Measurements from ENCODE around the gene FAM163B. TPM values are rescaled to one million over a fixed set of nuclear protein-coding genes. Genes with fewer than 3 reads are reported as not detected.

FAM163B gene
- total and polyA plus RNA-seq, 2 experiments from 2014 or later, result 0.60 to 1.3 TPM

- Histone ChIP-seq H3K36me3 (ENCODE audit: insufficient read depth) (no peaks in the 10 kb centered on the region), H2AFZ (no peak overlapping the region), H4K20me1 (replicated peaks; ENCODE audit: insufficient read depth) (no peaks in the 10 kb centered on the region), H3K4me1 (ENCODE audit: insufficient read depth) (peaks cover 7% of the 10 kb centered on the region), H3K4me3 (no peak overlapping the region), H3K79me2 (replicated peaks; ENCODE audit: insufficient read depth) (no peaks in the 10 kb centered on the region), H3K27me3 (ENCODE audit: insufficient read depth) (no peaks in the 10 kb centered on the region), H3K4me2 (no peak overlapping the region), H3F3A (replicated peaks; ENCODE audit: low read depth) (no peaks in the 10 kb centered on the region; the same call in 1 of the 2 replicates), H3K9me2 (ENCODE audit: insufficient read depth) (no peaks in the 10 kb centered on the region), H3K27ac (ENCODE audit: low read depth) (no peak overlapping the region)
- ATAC-seq (no peak), DNase-seq (ENCODE audit: low spot score) (no peak)
- H3K36me3 Mint-ChIP-seq (ENCODE audit: low read depth), result no peaks in the 10 kb centered on the region; the same call in 2 of the 3 replicates
- TF ChIP-seq ZNF331 (CRISPR knock-in tag; IDR thresholded peaks at IDR 0.05; ENCODE audit: low read depth) (no peak), EZH2phosphoT487 (IDR thresholded peaks at IDR 0.05; ENCODE audit: unreplicated experiment) (no peak), EZH2 (IDR thresholded peaks at IDR 0.05; ENCODE audit: low read depth, unreplicated experiment) (no peak), ETS1 (IDR thresholded peaks at IDR 0.05) (no peak), ZNF462 (CRISPR knock-in tag; IDR thresholded peaks at IDR 0.05) (no peak), ZNF114 (CRISPR knock-in tag; IDR thresholded peaks at IDR 0.05) (no peak), CTCF (conservative IDR thresholded peaks at IDR 0.05; ENCODE audit: low read depth in 2 of 2) (no peak), STAT1 (IDR thresholded peaks at IDR 0.05; ENCODE audit: unreplicated experiment) (no peak), POLR2AphosphoS5 (IDR thresholded peaks at IDR 0.05; ENCODE audit: low read depth) (no peak), NANOG (IDR thresholded peaks at IDR 0.05; ENCODE audit: borderline replicate concordance) (no peak), JUNB (IDR thresholded peaks at IDR 0.05; ENCODE audit: unreplicated experiment) (no peak), REST (IDR thresholded peaks at IDR 0.05; ENCODE audit: unreplicated experiment) (no peak), CREB1 (CRISPR knock-in tag; IDR thresholded peaks at IDR 0.05; ENCODE audit: low read depth) (no peak)
- peaks cover 48% of the 10 kb centered on the region for H3K4me1 Mint-ChIP-seq
- no peak overlapping the region for H3K4me3 Mint-ChIP-seq
- H3K9me3 Mint-ChIP-seq, result peaks cover 1% of the 10 kb centered on the region; the same call in 2 of the 3 replicates
- H3K27me3 Mint-ChIP-seq (ENCODE audit: insufficient read depth, low read depth, poor library complexity), result peaks cover 7% of the 10 kb centered on the region
- H3K27ac Mint-ChIP-seq, result no peak overlapping the region
Measured at GRCh38 chr9:133583111-133583510, 26.1 kb downstream of the FAM163B start.
